Measurements from ENCODE around the gene IER3. TPM values are rescaled to one million over a fixed set of nuclear protein-coding genes. Genes with fewer than 3 reads are reported as not detected.

IER3 gene
- total and polyA plus RNA-seq, 2 of the 13 experiments (the other 11 are each of a cell fraction or from before 2014, with no cell fraction given) = 51.1 to 131 TPM

GRCh38 chr6:30719791-30720737 is 24.3 kb downstream of the IER3 start, which contains the start of gene TUBB (continued):
- no peak for TF ChIP-seq KIAA2018 (CRISPR knock-in tag; IDR thresholded peaks at IDR 0.05; ENCODE audit: borderline replicate concordance)
- TF ChIP-seq MED8 (CRISPR knock-in tag; IDR thresholded peaks at IDR 0.05; ENCODE audit: insufficient replicate concordance) = no peak
- TF ChIP-seq, protein P1, sequence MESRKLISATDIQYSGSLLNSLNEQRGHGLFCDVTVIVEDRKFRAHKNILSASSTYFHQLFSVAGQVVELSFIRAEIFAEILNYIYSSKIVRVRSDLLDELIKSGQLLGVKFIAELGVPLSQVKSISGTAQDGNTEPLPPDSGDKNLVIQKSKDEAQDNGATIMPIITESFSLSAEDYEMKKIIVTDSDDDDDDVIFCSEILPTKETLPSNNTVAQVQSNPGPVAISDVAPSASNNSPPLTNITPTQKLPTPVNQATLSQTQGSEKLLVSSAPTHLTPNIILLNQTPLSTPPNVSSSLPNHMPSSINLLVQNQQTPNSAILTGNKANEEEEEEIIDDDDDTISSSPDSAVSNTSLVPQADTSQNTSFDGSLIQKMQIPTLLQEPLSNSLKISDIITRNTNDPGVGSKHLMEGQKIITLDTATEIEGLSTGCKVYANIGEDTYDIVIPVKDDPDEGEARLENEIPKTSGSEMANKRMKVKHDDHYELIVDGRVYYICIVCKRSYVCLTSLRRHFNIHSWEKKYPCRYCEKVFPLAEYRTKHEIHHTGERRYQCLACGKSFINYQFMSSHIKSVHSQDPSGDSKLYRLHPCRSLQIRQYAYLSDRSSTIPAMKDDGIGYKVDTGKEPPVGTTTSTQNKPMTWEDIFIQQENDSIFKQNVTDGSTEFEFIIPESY (CRISPR knock-in tag; IDR thresholded peaks at IDR 0.05) = peak; percentile 59; the same call in 1 of the 2 replicates
- no peak for TF ChIP-seq SSRP1 (CRISPR knock-in tag; IDR thresholded peaks at IDR 0.05)
- 0 out of 2 replicates have a peak, but pooled peaks have one; percentile 67 for TF ChIP-seq HOXD1 (CRISPR knock-in tag; IDR thresholded peaks at IDR 0.05)
- 0 out of 2 replicates have a peak, but pooled peaks have one; percentile 20 for TF ChIP-seq ZNF670 (CRISPR knock-in tag; IDR thresholded peaks at IDR 0.05; ENCODE audit: borderline replicate concordance)
- peak; percentile 35; the same call in 1 of the 2 replicates for TF ChIP-seq ZBTB10 (CRISPR knock-in tag; IDR thresholded peaks at IDR 0.05; ENCODE audit: borderline replicate concordance)
- TF ChIP-seq XBP1 (CRISPR knock-in tag; IDR thresholded peaks at IDR 0.05) = 0 out of 2 replicates have a peak, but pooled peaks have one; percentile 31
- peak; percentile 83 for TF ChIP-seq CREB1 (IDR thresholded peaks at IDR 0.05)
- peak; percentile 85 for TF ChIP-seq CREB1 (CRISPR knock-in tag; IDR thresholded peaks at IDR 0.05)
- no peak for TF ChIP-seq SMAD1 (CRISPR knock-in tag; IDR thresholded peaks at IDR 0.05; ENCODE audit: borderline replicate concordance, low read depth)
- 0 out of 2 replicates have a peak, but pooled peaks have one; percentile 65 for TF ChIP-seq BRD4 (CRISPR knock-in tag; IDR thresholded peaks at IDR 0.05)
- no peak for TF ChIP-seq HIVEP1 (CRISPR knock-in tag; IDR thresholded peaks at IDR 0.05)
- no peak for TF ChIP-seq ZNF775 (CRISPR knock-in tag; IDR thresholded peaks at IDR 0.05; ENCODE audit: borderline replicate concordance)
- no peak for TF ChIP-seq RFXANK (CRISPR knock-in tag; IDR thresholded peaks at IDR 0.05)
- TF ChIP-seq ZSCAN30 (CRISPR knock-in tag; IDR thresholded peaks at IDR 0.05) = no peak
